Measurements from ENCODE around the gene SLC12A7. TPM values are rescaled to one million over a fixed set of nuclear protein-coding genes. Genes with fewer than 3 reads are reported as not detected.

Gene SLC12A7
- total and polyA plus RNA-seq, 2 donors (not counting 1 experiment from before 2014, with no cell fraction given): 2.9 to 23.9 TPM

DNA sequence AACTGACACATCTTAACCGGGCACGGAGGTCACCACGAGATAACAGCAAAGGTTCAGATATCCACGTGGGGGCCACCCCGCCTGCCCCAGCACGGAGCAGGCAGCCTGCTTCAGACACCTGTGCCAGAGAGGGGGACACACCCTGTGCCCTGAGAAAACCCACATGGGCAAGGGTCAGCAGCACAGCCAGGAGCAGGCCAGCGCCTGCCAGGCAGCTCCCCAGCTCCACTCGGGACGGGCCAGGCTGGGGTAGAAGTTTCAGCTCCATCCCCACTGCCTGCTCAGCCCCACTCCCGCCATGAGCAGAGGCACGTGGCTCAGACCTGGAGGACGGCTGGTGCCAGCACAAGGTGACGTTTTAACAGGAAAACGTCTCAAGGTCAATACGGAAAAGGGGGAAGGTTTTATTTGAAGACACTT, 22.2 kb downstream of the SLC12A7 start:
- Histone ChIP-seq H4K20me1 (ENCODE audit: control insufficient read depth, extremely low read depth, insufficient read depth, low read length) (no peaks in the 10 kb centered on the region), H3K36me3 (ENCODE audit: control insufficient read depth, insufficient read depth, low read length) (peaks cover 2% of the 10 kb centered on the region), H3K27me3 (ENCODE audit: control insufficient read depth, insufficient read depth, low read length) (no peaks in the 10 kb centered on the region), H3K4me3 (replicated peaks in 1 of 4; ENCODE audit: control extremely low read depth in 1 of 4, insufficient read depth in 1 of 4, low read depth in 3 of 4, low read length in 4 of 4) (no peak overlapping the region), H2AFZ (ENCODE audit: low read length) (no peak overlapping the region), H3K79me2 (ENCODE audit: control insufficient read depth, insufficient read depth, low read length) (no peaks in the 10 kb centered on the region), H3K27ac (ENCODE audit: insufficient read depth, low read length) (no peak overlapping the region), H3K4me1 (ENCODE audit: control insufficient read depth, extremely low read depth, insufficient read depth, low read length) (no peaks in the 10 kb centered on the region), H3K4me2 (ENCODE audit: extremely low read depth, insufficient read depth, low read length) (no peak overlapping the region), H3K9me3 (ENCODE audit: control insufficient read depth, insufficient read depth, low read depth, low read length) (no peaks in the 10 kb centered on the region), H3K9ac (ENCODE audit: insufficient read depth, low read length) (no peak overlapping the region)
- TF ChIP-seq EZH2 (IDR thresholded peaks at IDR 0.05; ENCODE audit: low read length, missing control alignments): no peak
- TF ChIP-seq, protein P1, sequence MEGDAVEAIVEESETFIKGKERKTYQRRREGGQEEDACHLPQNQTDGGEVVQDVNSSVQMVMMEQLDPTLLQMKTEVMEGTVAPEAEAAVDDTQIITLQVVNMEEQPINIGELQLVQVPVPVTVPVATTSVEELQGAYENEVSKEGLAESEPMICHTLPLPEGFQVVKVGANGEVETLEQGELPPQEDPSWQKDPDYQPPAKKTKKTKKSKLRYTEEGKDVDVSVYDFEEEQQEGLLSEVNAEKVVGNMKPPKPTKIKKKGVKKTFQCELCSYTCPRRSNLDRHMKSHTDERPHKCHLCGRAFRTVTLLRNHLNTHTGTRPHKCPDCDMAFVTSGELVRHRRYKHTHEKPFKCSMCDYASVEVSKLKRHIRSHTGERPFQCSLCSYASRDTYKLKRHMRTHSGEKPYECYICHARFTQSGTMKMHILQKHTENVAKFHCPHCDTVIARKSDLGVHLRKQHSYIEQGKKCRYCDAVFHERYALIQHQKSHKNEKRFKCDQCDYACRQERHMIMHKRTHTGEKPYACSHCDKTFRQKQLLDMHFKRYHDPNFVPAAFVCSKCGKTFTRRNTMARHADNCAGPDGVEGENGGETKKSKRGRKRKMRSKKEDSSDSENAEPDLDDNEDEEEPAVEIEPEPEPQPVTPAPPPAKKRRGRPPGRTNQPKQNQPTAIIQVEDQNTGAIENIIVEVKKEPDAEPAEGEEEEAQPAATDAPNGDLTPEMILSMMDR (conservative IDR thresholded peaks at IDR 0.05 in 1 of 2, IDR thresholded peaks at IDR 0.05 in 1 of 2; ENCODE audit: low read depth in 1 of 2, low read length in 2 of 2): no peak
- DNase-seq (ENCODE audit: low read depth in 2 of 2): no peak

- Histone ChIP-seq H3K9me3 (ENCODE audit: control insufficient read depth, insufficient read depth, low read depth, low read length) (no peaks in the 10 kb centered on the region), H2AFZ (ENCODE audit: low read length) (no peak overlapping the region), H3K27ac (ENCODE audit: insufficient read depth, low read length) (no peak overlapping the region), H3K36me3 (ENCODE audit: control insufficient read depth, insufficient read depth, low read length) (peaks cover 2% of the 10 kb centered on the region), H4K20me1 (ENCODE audit: control insufficient read depth, extremely low read depth, insufficient read depth, low read length) (no peaks in the 10 kb centered on the region), H3K9ac (ENCODE audit: insufficient read depth, low read length) (no peak overlapping the region), H3K27me3 (ENCODE audit: control insufficient read depth, insufficient read depth, low read length) (no peaks in the 10 kb centered on the region), H3K4me3 (replicated peaks in 1 of 4; ENCODE audit: control extremely low read depth in 1 of 4, insufficient read depth in 1 of 4, low read depth in 3 of 4, low read length in 4 of 4) (no peak overlapping the region), H3K79me2 (ENCODE audit: control insufficient read depth, insufficient read depth, low read length) (no peaks in the 10 kb centered on the region), H3K4me1 (ENCODE audit: control insufficient read depth, extremely low read depth, insufficient read depth, low read length) (no peaks in the 10 kb centered on the region), H3K4me2 (ENCODE audit: extremely low read depth, insufficient read depth, low read length) (no peak overlapping the region)
- TF ChIP-seq EZH2 (IDR thresholded peaks at IDR 0.05; ENCODE audit: low read length, missing control alignments): no peak
- TF ChIP-seq, protein P1 (conservative IDR thresholded peaks at IDR 0.05 in 1 of 2, IDR thresholded peaks at IDR 0.05 in 1 of 2; ENCODE audit: low read depth in 1 of 2, low read length in 2 of 2): no peak
- DNase-seq (ENCODE audit: low read depth in 2 of 2): no peak
Observed at GRCh38 chr5:1089146-1089545, 22.7 kb downstream of the SLC12A7 start.

DNA sequence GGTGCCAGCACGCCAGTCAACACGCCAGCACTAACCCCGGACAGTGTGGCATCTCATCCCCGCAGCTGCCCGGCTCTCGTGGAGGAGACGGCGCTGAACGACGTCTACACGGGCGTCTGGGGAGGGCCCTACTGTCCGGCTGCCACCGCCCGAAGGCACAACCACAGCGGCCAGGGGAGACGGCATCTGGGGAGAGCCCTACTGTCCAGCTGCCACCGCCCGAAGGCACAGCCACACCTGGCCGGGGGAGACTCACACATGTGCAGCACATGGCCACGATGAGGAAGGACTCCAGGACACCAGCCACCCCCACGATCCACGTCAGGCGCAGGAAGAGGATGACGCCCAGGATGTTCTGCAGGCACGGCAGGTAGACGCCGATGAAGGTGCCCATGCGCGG, 23.1 kb downstream of the SLC12A7 start:
- H2AFZ ChIP-seq (ENCODE audit: low read length): no peak overlapping the region
- H3K4me2 ChIP-seq (ENCODE audit: extremely low read depth, insufficient read depth, low read length): no peak overlapping the region
- DNase-seq (ENCODE audit: low read depth in 2 of 2): no peak
- peaks cover 2% of the 10 kb centered on the region for H3K36me3 ChIP-seq (ENCODE audit: control insufficient read depth, insufficient read depth, low read length)
- H3K4me3 ChIP-seq (replicated peaks in 1 of 4; ENCODE audit: control extremely low read depth in 1 of 4, insufficient read depth in 1 of 4, low read depth in 3 of 4, low read length in 4 of 4): no peak overlapping the region
- no peaks in the 10 kb centered on the region for H3K27me3 ChIP-seq (ENCODE audit: control insufficient read depth, insufficient read depth, low read length)
- no peak for TF ChIP-seq EZH2 (IDR thresholded peaks at IDR 0.05; ENCODE audit: low read length, missing control alignments)
- TF ChIP-seq, protein P1 (conservative IDR thresholded peaks at IDR 0.05 in 1 of 2, IDR thresholded peaks at IDR 0.05 in 1 of 2; ENCODE audit: low read depth in 1 of 2, low read length in 2 of 2): no peak
- no peaks in the 10 kb centered on the region for H3K4me1 ChIP-seq (ENCODE audit: control insufficient read depth, extremely low read depth, insufficient read depth, low read length)
- no peak overlapping the region for H3K9ac ChIP-seq (ENCODE audit: insufficient read depth, low read length)
- H3K9me3 ChIP-seq (ENCODE audit: control insufficient read depth, insufficient read depth, low read depth, low read length): no peaks in the 10 kb centered on the region
- H4K20me1 ChIP-seq (ENCODE audit: control insufficient read depth, extremely low read depth, insufficient read depth, low read length): no peaks in the 10 kb centered on the region
- H3K27ac ChIP-seq (ENCODE audit: insufficient read depth, low read length): no peak overlapping the region
- no peaks in the 10 kb centered on the region for H3K79me2 ChIP-seq (ENCODE audit: control insufficient read depth, insufficient read depth, low read length)
